Endothelial cell of umbilical vein (primary cell): ENCODE measurements around the gene MTCH2.

Source experiments
- EZH2 ChIP-seq: IDR thresholded peaks from 2 replicates; pipeline ENCODE4 v1.6.1; 2012; ENCODE audit warnings: borderline replicate concordance, low read depth, mild to moderate bottlenecking, moderate library complexity, low read length, inconsistent platforms; ENCODE audit not compliant: severe bottlenecking
- POLR2A ChIP-seq: IDR thresholded peaks from 2 replicates; pipeline ENCODE4 v1.6.1; 2012; ENCODE audit warnings: low read depth, mild to moderate bottlenecking, control low read depth, low read length
- POLR2AphosphoS5 ChIP-seq: IDR thresholded peaks from 2 replicates; pipeline ENCODE4 v1.6.1; 2012; ENCODE audit warnings: low read depth, mild to moderate bottlenecking, control low read depth, low read length, moderate library complexity; ENCODE audit not compliant: insufficient read depth
- TF ChIP-seq, protein P1 (sequence below): IDR thresholded peaks from 2 replicates; pipeline ENCODE4 v1.6.1; 2011; ENCODE audit not compliant: insufficient read depth, insufficient read length
- TF ChIP-seq, protein P2 (sequence below), 2 donors: IDR thresholded peaks; 1 replicate in 1 of 2; 2 replicates in 1 of 2; pipeline ENCODE4 v1.5.1; 2011; ENCODE audit warnings: low read length in 2 of 2, mild to moderate bottlenecking in 2 of 2, moderate library complexity in 2 of 2, control low read depth in 1 of 2, inconsistent platforms in 1 of 2, low read depth in 1 of 2; ENCODE audit not compliant: insufficient read depth in 1 of 2; ENCODE audit errors: extremely low read depth in 1 of 2

DNA sequence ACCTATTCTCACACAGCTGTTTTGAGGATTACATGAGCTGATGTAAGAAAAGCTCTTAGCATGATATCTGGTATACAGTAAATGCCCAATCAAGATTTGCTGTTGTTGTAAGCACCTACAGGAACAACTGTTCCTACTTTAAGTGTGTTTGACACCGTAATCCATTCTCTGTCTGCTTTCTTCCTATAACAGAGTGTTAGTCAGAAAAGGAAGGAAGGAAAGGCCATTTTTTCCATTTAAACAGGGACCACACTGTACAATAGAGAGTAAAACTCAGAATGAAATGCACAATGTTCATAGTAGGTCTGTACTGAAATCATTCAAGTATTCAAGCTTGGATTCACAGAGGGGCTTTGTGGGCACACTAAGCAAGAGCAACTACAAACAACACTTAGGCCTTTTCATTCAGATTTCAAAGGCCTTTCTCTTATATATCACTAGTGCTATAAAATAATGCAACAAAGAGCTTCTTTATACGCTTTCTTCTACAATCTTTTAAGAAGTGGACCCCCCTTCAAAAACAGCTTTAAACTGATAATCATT lies 21.5 kb downstream of the MTCH2 start:
- TF ChIP-seq EZH2: no peak
- TF ChIP-seq, protein P1, sequence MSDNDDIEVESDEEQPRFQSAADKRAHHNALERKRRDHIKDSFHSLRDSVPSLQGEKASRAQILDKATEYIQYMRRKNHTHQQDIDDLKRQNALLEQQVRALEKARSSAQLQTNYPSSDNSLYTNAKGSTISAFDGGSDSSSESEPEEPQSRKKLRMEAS: no peak
- TF ChIP-seq, protein P2, sequence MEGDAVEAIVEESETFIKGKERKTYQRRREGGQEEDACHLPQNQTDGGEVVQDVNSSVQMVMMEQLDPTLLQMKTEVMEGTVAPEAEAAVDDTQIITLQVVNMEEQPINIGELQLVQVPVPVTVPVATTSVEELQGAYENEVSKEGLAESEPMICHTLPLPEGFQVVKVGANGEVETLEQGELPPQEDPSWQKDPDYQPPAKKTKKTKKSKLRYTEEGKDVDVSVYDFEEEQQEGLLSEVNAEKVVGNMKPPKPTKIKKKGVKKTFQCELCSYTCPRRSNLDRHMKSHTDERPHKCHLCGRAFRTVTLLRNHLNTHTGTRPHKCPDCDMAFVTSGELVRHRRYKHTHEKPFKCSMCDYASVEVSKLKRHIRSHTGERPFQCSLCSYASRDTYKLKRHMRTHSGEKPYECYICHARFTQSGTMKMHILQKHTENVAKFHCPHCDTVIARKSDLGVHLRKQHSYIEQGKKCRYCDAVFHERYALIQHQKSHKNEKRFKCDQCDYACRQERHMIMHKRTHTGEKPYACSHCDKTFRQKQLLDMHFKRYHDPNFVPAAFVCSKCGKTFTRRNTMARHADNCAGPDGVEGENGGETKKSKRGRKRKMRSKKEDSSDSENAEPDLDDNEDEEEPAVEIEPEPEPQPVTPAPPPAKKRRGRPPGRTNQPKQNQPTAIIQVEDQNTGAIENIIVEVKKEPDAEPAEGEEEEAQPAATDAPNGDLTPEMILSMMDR (IDR thresholded peaks at IDR 0.05; ENCODE audit: extremely low read depth in 1 of 2, insufficient read depth in 1 of 2, low read depth in 1 of 2, low read length in 2 of 2): no peak
- no peak for TF ChIP-seq POLR2AphosphoS5
- TF ChIP-seq POLR2A: no peak
